Panc1 (cell line): ENCODE measurements around the gene ZNF18. TPM values are rescaled to one million over a fixed set of nuclear protein-coding genes. Genes with fewer than 3 reads are reported as not detected.

Experiments
- ATAC-seq: fragments of 200-7000 bp; cut with Tn5 transposase; 2 replicates; pipeline ENCODE4 v1.9.1; 2020; ENCODE audit warnings: mild to moderate bottlenecking, moderate library complexity
- BruUV-seq: library from RNA; stranded (reverse); fragments of 400-500 nt; replicated peaks from 2 replicates; lab custom pipeline; 2021; lab: Mats Ljungman, UMichigan
- CTCF ChIA-PET: fragments of 300-600 bp; sonication (Branson Sonifier 250); formaldehyde crosslinking; loops from one replicate; lab custom pipeline; 2022; ENCODE audit warnings: antibody characterized with exemption; lab: Charles Lee
- POLR2A ChIA-PET: fragments of 300-600 bp; sonication (Branson Sonifier 250); formaldehyde crosslinking; loops from one replicate; lab custom pipeline; 2022; ENCODE audit warnings: antibody characterized with exemption; lab: Charles Lee
- DNase-seq: peaks from one replicate; pipeline ENCODE4 v3.0.0-alpha.2; 2010; ENCODE audit warnings: low read depth, low spot score
- H3K27ac ChIP-seq: 2 replicates; pipeline ENCODE4 v1.5.1; 2011; ENCODE audit warnings: mild to moderate bottlenecking, low read length, inconsistent platforms
- H3K27me3 ChIP-seq: fragments of 200-500 bp; sonication (Bioruptor generic); 2 replicates; pipeline ENCODE4 v1.6.0; 2014; ENCODE audit warnings: low read length, inconsistent platforms; ENCODE audit not compliant: control insufficient read depth, insufficient read depth
- H3K36me3 ChIP-seq: fragments of 200-500 bp; sonication (Bioruptor generic); 2 replicates; pipeline ENCODE4 v1.5.1; 2014; ENCODE audit warnings: inconsistent platforms, mild to moderate bottlenecking, low read length, moderate library complexity; ENCODE audit not compliant: control insufficient read depth, insufficient read depth
- H3K4me1 ChIP-seq: 2 replicates; pipeline ENCODE4 v1.5.1; 2011; ENCODE audit warnings: inconsistent platforms, mild to moderate bottlenecking, low read length, moderate library complexity; ENCODE audit not compliant: control insufficient read depth, insufficient read depth
- H3K4me3 ChIP-seq, 2 experiments: 2 replicates each; pipeline ENCODE4 v1.5.1; 2011 to 2012; ENCODE audit warnings: low read depth in 2 of 2, low read length in 2 of 2, mild to moderate bottlenecking in 2 of 2, inconsistent platforms in 1 of 2, moderate library complexity in 1 of 2
- H3K9me3 ChIP-seq: fragments of 200-500 bp; sonication (Bioruptor generic); 2 replicates; pipeline ENCODE4 v1.5.1; 2014; ENCODE audit warnings: low read depth, mild to moderate bottlenecking, inconsistent platforms, low read length, moderate library complexity; ENCODE audit not compliant: control insufficient read depth, insufficient read depth
- POLR2AphosphoS5 ChIP-seq: IDR thresholded peaks from 2 replicates; pipeline ENCODE4 v1.6.1; 2012; ENCODE audit warnings: mild to moderate bottlenecking, low read depth, low read length, moderate library complexity
- SIN3A ChIP-seq: IDR thresholded peaks from 2 replicates; pipeline ENCODE4 v1.6.1; 2012; ENCODE audit warnings: low read depth, mild to moderate bottlenecking, low read length, moderate library complexity, borderline replicate concordance; ENCODE audit not compliant: insufficient read depth
- TCF7L2 ChIP-seq: IDR thresholded peaks from 2 replicates; pipeline ENCODE4 v1.6.1; 2011; ENCODE audit warnings: mild to moderate bottlenecking, low read depth, low read length, inconsistent platforms
- in situ Hi-C: cut with HindIII; loops from 2 replicates; pipeline ENCODE4 v1.10.0; 2016; ENCODE audit warnings: low sequenced_read_pairs, low pct_unique_long_range_greater_than_20kb
- intact Hi-C: fragments of 100-400 bp; cut with micrococcal nuclease; formaldehyde crosslinking; loops from one replicate; pipeline ENCODE4 v1.10.0; 2022; ENCODE audit not compliant: unreplicated experiment
- total RNA-seq: library from RNA; stranded (reverse); gene quantifications from one replicate; pipeline ENCODE4 v1.2.1, GENCODE V29; 2021; ENCODE audit not compliant: unreplicated experiment
- TF ChIP-seq, protein P1 (sequence below): fragments of 450-650 bp; IDR thresholded peaks from 2 replicates; pipeline ENCODE4 v1.5.1; 2017; ENCODE audit warnings: mild to moderate bottlenecking
- TF ChIP-seq, protein P2 (sequence below), 2 experiments: IDR thresholded peaks; 2 replicates each; pipeline ENCODE4 v1.6.1; 2011 to 2012; ENCODE audit warnings: low read depth in 2 of 2, control low read depth in 1 of 2, low read length in 1 of 2, mild to moderate bottlenecking in 1 of 2, moderate library complexity in 1 of 2; ENCODE audit not compliant: insufficient read depth in 1 of 2

ZNF18 gene
- total RNA-seq, 1 experiment from 2014 or later, result 7.4 TPM

DNA sequence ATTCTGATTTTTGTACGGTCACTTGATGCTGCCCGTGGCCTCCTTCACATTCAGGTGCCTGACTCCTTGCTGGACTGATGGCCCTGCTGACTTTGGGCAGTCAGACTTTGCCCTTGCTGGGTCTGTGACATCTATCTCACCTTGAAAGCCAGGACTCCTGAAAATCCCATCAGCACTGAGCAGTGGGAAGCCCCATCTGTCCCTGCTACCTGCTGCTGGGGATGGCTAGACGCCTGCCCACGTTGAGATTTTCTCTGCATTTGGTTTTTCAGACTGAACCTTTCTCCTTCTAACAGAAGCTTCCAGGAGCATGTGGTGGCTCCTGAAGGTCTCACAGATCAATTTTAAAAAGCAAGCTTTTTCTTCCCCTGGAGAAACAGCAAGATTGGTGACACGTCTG, 10.2 kb upstream of the ZNF18 start:
- H3K4me1 ChIP-seq, result no peaks in the 10 kb centered on the region
- in situ Hi-C loops, result no loop called here
- BruUV-seq, result no TSS peak
- intact Hi-C loops, result no loop called here
- H3K4me3 ChIP-seq, result no peak overlapping the region
- no peaks in the 10 kb centered on the region for H3K27me3 ChIP-seq
- TF ChIP-seq, protein P1, sequence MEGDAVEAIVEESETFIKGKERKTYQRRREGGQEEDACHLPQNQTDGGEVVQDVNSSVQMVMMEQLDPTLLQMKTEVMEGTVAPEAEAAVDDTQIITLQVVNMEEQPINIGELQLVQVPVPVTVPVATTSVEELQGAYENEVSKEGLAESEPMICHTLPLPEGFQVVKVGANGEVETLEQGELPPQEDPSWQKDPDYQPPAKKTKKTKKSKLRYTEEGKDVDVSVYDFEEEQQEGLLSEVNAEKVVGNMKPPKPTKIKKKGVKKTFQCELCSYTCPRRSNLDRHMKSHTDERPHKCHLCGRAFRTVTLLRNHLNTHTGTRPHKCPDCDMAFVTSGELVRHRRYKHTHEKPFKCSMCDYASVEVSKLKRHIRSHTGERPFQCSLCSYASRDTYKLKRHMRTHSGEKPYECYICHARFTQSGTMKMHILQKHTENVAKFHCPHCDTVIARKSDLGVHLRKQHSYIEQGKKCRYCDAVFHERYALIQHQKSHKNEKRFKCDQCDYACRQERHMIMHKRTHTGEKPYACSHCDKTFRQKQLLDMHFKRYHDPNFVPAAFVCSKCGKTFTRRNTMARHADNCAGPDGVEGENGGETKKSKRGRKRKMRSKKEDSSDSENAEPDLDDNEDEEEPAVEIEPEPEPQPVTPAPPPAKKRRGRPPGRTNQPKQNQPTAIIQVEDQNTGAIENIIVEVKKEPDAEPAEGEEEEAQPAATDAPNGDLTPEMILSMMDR, result no peak
- TF ChIP-seq TCF7L2 (no peak), SIN3A (no peak), POLR2AphosphoS5 (no peak)
- TF ChIP-seq, protein P2, sequence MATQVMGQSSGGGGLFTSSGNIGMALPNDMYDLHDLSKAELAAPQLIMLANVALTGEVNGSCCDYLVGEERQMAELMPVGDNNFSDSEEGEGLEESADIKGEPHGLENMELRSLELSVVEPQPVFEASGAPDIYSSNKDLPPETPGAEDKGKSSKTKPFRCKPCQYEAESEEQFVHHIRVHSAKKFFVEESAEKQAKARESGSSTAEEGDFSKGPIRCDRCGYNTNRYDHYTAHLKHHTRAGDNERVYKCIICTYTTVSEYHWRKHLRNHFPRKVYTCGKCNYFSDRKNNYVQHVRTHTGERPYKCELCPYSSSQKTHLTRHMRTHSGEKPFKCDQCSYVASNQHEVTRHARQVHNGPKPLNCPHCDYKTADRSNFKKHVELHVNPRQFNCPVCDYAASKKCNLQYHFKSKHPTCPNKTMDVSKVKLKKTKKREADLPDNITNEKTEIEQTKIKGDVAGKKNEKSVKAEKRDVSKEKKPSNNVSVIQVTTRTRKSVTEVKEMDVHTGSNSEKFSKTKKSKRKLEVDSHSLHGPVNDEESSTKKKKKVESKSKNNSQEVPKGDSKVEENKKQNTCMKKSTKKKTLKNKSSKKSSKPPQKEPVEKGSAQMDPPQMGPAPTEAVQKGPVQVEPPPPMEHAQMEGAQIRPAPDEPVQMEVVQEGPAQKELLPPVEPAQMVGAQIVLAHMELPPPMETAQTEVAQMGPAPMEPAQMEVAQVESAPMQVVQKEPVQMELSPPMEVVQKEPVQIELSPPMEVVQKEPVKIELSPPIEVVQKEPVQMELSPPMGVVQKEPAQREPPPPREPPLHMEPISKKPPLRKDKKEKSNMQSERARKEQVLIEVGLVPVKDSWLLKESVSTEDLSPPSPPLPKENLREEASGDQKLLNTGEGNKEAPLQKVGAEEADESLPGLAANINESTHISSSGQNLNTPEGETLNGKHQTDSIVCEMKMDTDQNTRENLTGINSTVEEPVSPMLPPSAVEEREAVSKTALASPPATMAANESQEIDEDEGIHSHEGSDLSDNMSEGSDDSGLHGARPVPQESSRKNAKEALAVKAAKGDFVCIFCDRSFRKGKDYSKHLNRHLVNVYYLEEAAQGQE (IDR thresholded peaks at IDR 0.05; ENCODE audit: insufficient read depth in 1 of 2, low read depth in 2 of 2, low read length in 1 of 2), result no peak
- ATAC-seq (no peak), DNase-seq (no peak)
- no peak overlapping the region for H3K27ac ChIP-seq
- H3K36me3 ChIP-seq, result no peaks in the 10 kb centered on the region
- POLR2A ChIA-PET, result no interaction called here
- no peaks in the 10 kb centered on the region for H3K9me3 ChIP-seq
- CTCF ChIA-PET, result no interaction called here

DNA sequence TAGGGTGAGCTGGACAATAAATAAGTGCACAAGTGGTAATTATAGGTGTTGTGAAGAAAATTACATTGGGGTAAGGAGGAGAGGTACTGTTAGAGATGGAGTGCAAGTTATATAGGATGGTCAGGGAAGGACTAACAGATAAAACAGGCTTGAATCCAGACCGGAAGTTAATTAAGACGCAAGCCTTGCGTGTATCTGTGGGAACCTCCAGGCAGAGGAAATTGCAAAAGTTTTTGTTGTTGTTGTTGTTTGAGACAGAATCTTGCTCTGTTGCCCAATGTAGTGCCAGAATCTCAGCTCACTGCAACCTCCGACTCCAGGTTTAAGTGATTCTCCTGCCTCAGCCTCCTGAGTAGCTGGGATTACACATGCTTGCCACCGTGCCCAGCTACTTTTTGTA, 2.4 kb upstream of the ZNF18 start:
- ChIA-PET CTCF (no interaction called here), POLR2A (no interaction called here)
- intact Hi-C loops (no loop called here), in situ Hi-C loops (no loop called here)
- Histone ChIP-seq H3K4me1 (no peaks in the 10 kb centered on the region; the same call in 1 of the 2 replicates), H3K9me3 (no peaks in the 10 kb centered on the region), H3K27ac (no peak overlapping the region), H3K36me3 (no peaks in the 10 kb centered on the region; the same call in 1 of the 2 replicates), H3K27me3 (no peaks in the 10 kb centered on the region), H3K4me3 (no peak overlapping the region)
- DNase-seq (no peak), ATAC-seq (no peak)
- BruUV-seq, result no TSS peak
- TF ChIP-seq SIN3A (no peak), TCF7L2 (no peak), POLR2AphosphoS5 (no peak)
- TF ChIP-seq, protein P1, result no peak
- TF ChIP-seq, protein P2 (IDR thresholded peaks at IDR 0.05; ENCODE audit: insufficient read depth in 1 of 2, low read depth in 2 of 2, low read length in 1 of 2), result no peak
